GM13977 (cell line): ENCODE data around the gene DRGX.

ENCODE experiments used
- DNase-seq: peaks from one replicate; pipeline ENCODE4 v3.0.0; 2012; ENCODE audit warnings: low spot score
- in situ Hi-C: fragments of 300-500 bp; cut with MboI; formaldehyde crosslinking; loops from one replicate; pipeline ENCODE4 v1.12.0; 2022; ENCODE audit warnings: low sequenced_read_pairs, low pct_unique_long_range_greater_than_20kb, mixed read lengths, inconsistent platforms; ENCODE audit not compliant: unreplicated experiment
- TF ChIP-seq, protein P1 (sequence below): IDR thresholded peaks from 2 replicates; pipeline ENCODE4 v1.5.1; 2012; ENCODE audit warnings: mild to moderate bottlenecking, control low read depth; ENCODE audit not compliant: insufficient read depth; ENCODE audit errors: extremely low read depth, missing control alignments

DRGX gene

DNA sequence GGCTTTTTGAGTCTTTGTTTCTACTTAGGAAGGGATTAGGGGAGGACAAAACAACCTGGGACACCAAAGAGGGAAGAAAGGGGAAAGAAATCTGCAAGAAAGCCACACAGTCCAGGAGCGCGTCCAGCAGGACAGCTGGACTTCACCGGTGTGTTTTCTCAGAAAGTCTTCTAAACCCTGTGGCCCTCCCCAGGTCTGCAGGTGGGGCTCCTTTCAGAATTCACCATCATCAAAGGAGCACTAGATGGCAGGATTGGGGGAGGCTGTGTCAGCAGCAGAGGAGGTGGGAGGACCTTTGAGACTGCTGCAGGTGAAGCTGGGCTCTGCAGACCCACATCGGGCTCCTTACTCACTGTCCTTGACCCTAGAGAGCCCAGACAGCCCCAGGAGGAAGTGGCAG is 13.9 kb upstream of the DRGX start:
- in situ Hi-C loops: no loop called here
- DNase-seq: no peak
- TF ChIP-seq, protein P1, sequence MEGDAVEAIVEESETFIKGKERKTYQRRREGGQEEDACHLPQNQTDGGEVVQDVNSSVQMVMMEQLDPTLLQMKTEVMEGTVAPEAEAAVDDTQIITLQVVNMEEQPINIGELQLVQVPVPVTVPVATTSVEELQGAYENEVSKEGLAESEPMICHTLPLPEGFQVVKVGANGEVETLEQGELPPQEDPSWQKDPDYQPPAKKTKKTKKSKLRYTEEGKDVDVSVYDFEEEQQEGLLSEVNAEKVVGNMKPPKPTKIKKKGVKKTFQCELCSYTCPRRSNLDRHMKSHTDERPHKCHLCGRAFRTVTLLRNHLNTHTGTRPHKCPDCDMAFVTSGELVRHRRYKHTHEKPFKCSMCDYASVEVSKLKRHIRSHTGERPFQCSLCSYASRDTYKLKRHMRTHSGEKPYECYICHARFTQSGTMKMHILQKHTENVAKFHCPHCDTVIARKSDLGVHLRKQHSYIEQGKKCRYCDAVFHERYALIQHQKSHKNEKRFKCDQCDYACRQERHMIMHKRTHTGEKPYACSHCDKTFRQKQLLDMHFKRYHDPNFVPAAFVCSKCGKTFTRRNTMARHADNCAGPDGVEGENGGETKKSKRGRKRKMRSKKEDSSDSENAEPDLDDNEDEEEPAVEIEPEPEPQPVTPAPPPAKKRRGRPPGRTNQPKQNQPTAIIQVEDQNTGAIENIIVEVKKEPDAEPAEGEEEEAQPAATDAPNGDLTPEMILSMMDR: no peak

GRCh38 chr10:49408519-49409306 is 12.8 kb upstream of the DRGX start:
- in situ Hi-C loops: no loop called here
- TF ChIP-seq, protein P1: peak; percentile 36
- DNase-seq: no peak

- TF ChIP-seq, protein P1: peak; percentile 95
- in situ Hi-C loops: no loop called here
- DNase-seq: peak; percentile 83
Measured at GRCh38 chr10:49407552-49408137, 11.8 kb upstream of the DRGX start.

DNA sequence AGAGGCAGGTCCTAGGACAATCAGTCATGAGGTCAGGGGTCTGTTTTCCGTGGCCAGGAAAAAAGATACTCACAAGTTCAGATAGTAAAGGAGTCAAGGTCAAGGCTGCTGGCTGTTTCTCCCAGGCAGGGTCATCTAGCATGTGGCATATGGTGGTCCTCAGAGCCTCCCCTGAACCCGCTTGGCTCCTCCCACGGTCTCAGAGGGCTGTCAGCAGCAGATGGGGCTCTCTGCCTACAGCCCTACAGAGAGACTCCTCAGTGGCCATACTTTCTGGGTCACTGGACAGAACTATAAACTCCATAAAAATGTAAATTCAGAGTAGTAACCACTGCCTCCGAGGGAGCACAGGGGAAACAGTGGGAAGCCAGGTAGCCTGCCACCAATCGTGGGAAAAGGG is 11.3 kb upstream of the DRGX start:
- TF ChIP-seq, protein P1: no peak
- DNase-seq: no peak
- in situ Hi-C loops: no loop called here

DNA sequence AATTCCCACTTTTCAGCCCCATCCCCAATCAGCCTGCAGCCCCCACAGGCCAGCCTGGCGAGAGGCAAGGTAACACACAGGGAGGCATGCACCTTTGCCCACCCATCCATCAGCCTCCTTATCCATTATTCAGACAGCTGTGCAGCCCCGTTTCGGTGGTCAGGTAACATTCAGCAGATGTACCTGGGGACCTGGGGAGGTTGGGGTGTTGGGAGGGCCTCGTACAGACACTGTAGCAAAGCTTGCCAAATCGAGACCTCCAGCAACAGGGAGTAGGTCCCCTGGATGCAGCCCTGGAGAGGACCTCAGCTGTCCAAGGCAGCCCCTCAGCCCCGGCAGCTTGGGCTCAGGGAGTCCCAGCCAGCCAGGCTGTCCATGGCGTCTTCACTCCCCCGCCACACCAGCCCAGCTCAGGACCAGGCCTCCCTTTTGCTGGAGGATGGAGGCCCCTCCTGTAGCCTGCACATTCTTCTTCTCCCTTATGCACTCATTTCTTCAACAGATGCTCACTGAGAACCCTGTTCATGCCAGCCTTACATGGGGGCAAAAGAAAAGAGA is 8.5 kb upstream of the DRGX start:
- in situ Hi-C loops: no loop called here
- DNase-seq: no peak
- TF ChIP-seq, protein P1: no peak

DNA sequence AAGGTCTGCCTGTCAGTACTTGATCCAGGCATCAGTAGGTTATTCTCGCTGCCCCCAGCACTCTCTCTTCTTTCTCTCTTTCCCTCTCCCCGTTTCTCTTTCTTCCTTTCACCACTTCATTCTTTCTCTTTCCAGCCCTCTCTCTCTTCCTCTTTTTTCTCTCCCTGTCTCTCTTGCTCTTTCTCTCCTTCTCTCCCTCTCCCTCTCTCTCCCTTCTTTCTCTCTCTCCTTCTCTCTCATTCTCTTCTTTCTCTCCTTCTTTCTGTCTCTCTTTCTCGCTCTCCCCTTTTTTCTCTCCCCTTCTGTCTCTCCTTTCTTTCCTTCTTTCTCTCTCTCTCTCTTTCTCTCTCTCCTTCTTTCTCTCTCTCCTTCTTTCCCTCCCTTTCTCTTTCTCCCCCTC is 7.5 kb upstream of the DRGX start:
- TF ChIP-seq, protein P1: no peak
- in situ Hi-C loops: no loop called here
- DNase-seq: no peak
